HEK293 (cell line): ENCODE results near the gene GPBAR1.

ENCODE experiments used
- BCL11A ChIP-seq: fragments of 450-650 bp; formaldehyde crosslinking; IDR thresholded peaks from 2 replicates; pipeline ENCODE4 v1.5.1; 2016; ENCODE audit warnings: low read depth, missing biosample characterization, missing genetic modification characterization
- KLF8 ChIP-seq: fragments of 450-650 bp; formaldehyde crosslinking; IDR thresholded peaks from 2 replicates; pipeline ENCODE4 v1.5.1; 2016; ENCODE audit warnings: missing biosample characterization, missing genetic modification characterization
- ZBTB21 ChIP-seq: fragments of 450-650 bp; formaldehyde crosslinking; IDR thresholded peaks from 2 replicates; pipeline ENCODE4 v1.5.1; 2017; ENCODE audit warnings: missing biosample characterization, missing genetic modification characterization
- ZBTB48 ChIP-seq: fragments of 450-650 bp; formaldehyde crosslinking; IDR thresholded peaks from 2 replicates; pipeline ENCODE4 v1.5.1; 2016; ENCODE audit warnings: missing biosample characterization, missing genetic modification characterization
- ZFP41 ChIP-seq: fragments of 450-650 bp; formaldehyde crosslinking; IDR thresholded peaks from 2 replicates; pipeline ENCODE4 v1.5.1; 2016; ENCODE audit warnings: missing biosample characterization, missing genetic modification characterization, borderline replicate concordance
- ZNF112 ChIP-seq: fragments of 450-650 bp; formaldehyde crosslinking; IDR thresholded peaks from 2 replicates; pipeline ENCODE4 v1.5.0; 2017; ENCODE audit warnings: missing biosample characterization, missing genetic modification characterization
- ZNF114 ChIP-seq: fragments of 450-650 bp; formaldehyde crosslinking; IDR thresholded peaks from 2 replicates; pipeline ENCODE4 v1.5.0; 2017; ENCODE audit warnings: missing biosample characterization, missing genetic modification characterization
- ZNF132 ChIP-seq: fragments of 450-650 bp; formaldehyde crosslinking; IDR thresholded peaks from 2 replicates; pipeline ENCODE4 v1.5.1; 2017; ENCODE audit warnings: missing biosample characterization, missing genetic modification characterization, borderline replicate concordance
- ZNF391 ChIP-seq: fragments of 450-650 bp; formaldehyde crosslinking; IDR thresholded peaks from 2 replicates; pipeline ENCODE4 v1.5.1; 2016; ENCODE audit warnings: low read depth, missing biosample characterization, missing genetic modification characterization, borderline replicate concordance
- ZNF473 ChIP-seq: fragments of 450-650 bp; formaldehyde crosslinking; IDR thresholded peaks from 2 replicates; pipeline ENCODE4 v1.5.1; 2017; ENCODE audit warnings: missing biosample characterization, missing genetic modification characterization
- ZNF544 ChIP-seq: fragments of 450-650 bp; formaldehyde crosslinking; IDR thresholded peaks from 2 replicates; pipeline ENCODE4 v1.5.0; 2017; ENCODE audit warnings: missing biosample characterization, missing genetic modification characterization
- ZNF558 ChIP-seq: fragments of 450-650 bp; formaldehyde crosslinking; IDR thresholded peaks from 2 replicates; pipeline ENCODE4 v1.5.1; 2016; ENCODE audit warnings: missing biosample characterization, missing genetic modification characterization
- ZNF561 ChIP-seq: fragments of 450-650 bp; IDR thresholded peaks from 2 replicates; pipeline ENCODE4 v1.5.1; 2018; ENCODE audit warnings: missing biosample characterization, missing genetic modification characterization, borderline replicate concordance
- ZNF600 ChIP-seq: fragments of 450-650 bp; formaldehyde crosslinking; IDR thresholded peaks from 2 replicates; pipeline ENCODE4 v1.5.1; 2016; ENCODE audit warnings: missing biosample characterization, missing genetic modification characterization
- ZNF621 ChIP-seq: fragments of 450-650 bp; formaldehyde crosslinking; IDR thresholded peaks from 2 replicates; pipeline ENCODE4 v1.5.1; 2017; ENCODE audit warnings: missing biosample characterization, missing genetic modification characterization
- ZNF629 ChIP-seq: fragments of 450-650 bp; formaldehyde crosslinking; IDR thresholded peaks from 2 replicates; pipeline ENCODE4 v1.5.1; 2017; ENCODE audit warnings: missing biosample characterization, missing genetic modification characterization
- ZNF776 ChIP-seq: fragments of 450-650 bp; formaldehyde crosslinking; IDR thresholded peaks from 2 replicates; pipeline ENCODE4 v1.5.0; 2017; ENCODE audit warnings: missing biosample characterization, missing genetic modification characterization, borderline replicate concordance
- ZNF792 ChIP-seq: fragments of 450-650 bp; formaldehyde crosslinking; IDR thresholded peaks from 2 replicates; pipeline ENCODE4 v1.5.1; 2016; ENCODE audit warnings: missing biosample characterization, missing genetic modification characterization
- TF ChIP-seq, protein P1 (sequence below): fragments of 450-650 bp; formaldehyde crosslinking; IDR thresholded peaks from 2 replicates; pipeline ENCODE4 v1.5.0; 2017; ENCODE audit warnings: missing biosample characterization, missing genetic modification characterization, borderline replicate concordance
- TF ChIP-seq, protein P2 (sequence below): fragments of 450-650 bp; formaldehyde crosslinking; IDR thresholded peaks from 2 replicates; pipeline ENCODE4 v1.5.1; 2016; ENCODE audit warnings: missing biosample characterization, missing genetic modification characterization, borderline replicate concordance
- TF ChIP-seq, protein P3 (sequence below): fragments of 450-650 bp; formaldehyde crosslinking; IDR thresholded peaks from 2 replicates; pipeline ENCODE4 v1.5.1; 2017; ENCODE audit warnings: missing biosample characterization, missing genetic modification characterization
- TF ChIP-seq, protein P4 (sequence below): fragments of 450-650 bp; formaldehyde crosslinking; optimal IDR thresholded peaks from 2 replicates; pipeline ENCODE3; 2016; ENCODE audit warnings: missing biosample characterization, mild to moderate bottlenecking, missing genetic modification characterization

The GPBAR1 gene

DNA sequence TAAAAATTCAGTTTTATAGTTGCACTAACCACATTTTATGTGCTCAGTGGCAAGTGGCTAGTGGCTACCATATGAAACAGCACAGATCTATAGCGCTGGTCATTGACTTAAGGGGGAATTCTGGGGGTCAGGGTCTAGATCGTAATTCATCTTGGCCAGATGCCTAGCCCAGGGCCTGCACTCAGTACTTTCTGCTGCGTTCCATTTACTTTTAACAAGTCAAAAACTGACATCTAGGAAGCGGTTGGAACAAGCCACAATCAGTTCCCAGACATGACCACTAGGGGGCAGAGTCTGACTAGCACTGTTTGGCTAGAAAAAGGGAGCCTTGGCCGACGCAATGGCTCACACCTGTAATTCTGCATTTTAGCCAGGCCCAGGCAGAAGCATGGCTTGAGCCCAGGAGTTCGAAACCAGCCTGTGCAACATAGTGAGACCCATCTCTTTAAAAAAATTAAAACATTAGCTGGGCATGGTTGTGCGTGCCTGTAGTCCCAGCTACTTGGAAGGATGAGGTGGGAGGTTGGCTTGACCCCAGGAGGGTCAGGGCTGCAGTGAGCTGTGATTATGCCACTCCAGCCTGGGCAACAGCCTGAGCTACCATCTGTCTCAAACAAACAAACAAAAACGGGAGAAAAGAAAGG is 40.5 kb downstream of the GPBAR1 start (continued):
- no peak for TF ChIP-seq ZNF600 (tag by site-specific recombination)
- no peak for TF ChIP-seq ZBTB21 (tag by site-specific recombination)
- no peak for TF ChIP-seq ZBTB48 (tag by site-specific recombination)
- TF ChIP-seq KLF8, result no peak
- no peak for TF ChIP-seq ZNF776 (tag by site-specific recombination)
- TF ChIP-seq, protein P1, sequence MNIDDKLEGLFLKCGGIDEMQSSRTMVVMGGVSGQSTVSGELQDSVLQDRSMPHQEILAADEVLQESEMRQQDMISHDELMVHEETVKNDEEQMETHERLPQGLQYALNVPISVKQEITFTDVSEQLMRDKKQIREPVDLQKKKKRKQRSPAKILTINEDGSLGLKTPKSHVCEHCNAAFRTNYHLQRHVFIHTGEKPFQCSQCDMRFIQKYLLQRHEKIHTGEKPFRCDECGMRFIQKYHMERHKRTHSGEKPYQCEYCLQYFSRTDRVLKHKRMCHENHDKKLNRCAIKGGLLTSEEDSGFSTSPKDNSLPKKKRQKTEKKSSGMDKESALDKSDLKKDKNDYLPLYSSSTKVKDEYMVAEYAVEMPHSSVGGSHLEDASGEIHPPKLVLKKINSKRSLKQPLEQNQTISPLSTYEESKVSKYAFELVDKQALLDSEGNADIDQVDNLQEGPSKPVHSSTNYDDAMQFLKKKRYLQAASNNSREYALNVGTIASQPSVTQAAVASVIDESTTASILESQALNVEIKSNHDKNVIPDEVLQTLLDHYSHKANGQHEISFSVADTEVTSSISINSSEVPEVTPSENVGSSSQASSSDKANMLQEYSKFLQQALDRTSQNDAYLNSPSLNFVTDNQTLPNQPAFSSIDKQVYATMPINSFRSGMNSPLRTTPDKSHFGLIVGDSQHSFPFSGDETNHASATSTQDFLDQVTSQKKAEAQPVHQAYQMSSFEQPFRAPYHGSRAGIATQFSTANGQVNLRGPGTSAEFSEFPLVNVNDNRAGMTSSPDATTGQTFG (tag by site-specific recombination), result no peak
- TF ChIP-seq, protein P2, sequence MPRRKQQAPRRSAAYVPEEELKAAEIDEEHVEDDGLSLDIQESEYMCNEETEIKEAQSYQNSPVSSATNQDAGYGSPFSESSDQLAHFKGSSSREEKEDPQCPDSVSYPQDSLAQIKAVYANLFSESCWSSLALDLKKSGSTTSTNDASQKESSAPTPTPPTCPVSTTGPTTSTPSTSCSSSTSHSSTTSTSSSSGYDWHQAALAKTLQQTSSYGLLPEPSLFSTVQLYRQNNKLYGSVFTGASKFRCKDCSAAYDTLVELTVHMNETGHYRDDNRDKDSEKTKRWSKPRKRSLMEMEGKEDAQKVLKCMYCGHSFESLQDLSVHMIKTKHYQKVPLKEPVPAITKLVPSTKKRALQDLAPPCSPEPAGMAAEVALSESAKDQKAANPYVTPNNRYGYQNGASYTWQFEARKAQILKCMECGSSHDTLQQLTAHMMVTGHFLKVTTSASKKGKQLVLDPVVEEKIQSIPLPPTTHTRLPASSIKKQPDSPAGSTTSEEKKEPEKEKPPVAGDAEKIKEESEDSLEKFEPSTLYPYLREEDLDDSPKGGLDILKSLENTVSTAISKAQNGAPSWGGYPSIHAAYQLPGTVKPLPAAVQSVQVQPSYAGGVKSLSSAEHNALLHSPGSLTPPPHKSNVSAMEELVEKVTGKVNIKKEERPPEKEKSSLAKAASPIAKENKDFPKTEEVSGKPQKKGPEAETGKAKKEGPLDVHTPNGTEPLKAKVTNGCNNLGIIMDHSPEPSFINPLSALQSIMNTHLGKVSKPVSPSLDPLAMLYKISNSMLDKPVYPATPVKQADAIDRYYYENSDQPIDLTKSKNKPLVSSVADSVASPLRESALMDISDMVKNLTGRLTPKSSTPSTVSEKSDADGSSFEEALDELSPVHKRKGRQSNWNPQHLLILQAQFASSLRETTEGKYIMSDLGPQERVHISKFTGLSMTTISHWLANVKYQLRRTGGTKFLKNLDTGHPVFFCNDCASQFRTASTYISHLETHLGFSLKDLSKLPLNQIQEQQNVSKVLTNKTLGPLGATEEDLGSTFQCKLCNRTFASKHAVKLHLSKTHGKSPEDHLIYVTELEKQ (tag by site-specific recombination), result no peak
- no peak for TF ChIP-seq ZNF621 (tag by site-specific recombination)
- TF ChIP-seq, protein P3, sequence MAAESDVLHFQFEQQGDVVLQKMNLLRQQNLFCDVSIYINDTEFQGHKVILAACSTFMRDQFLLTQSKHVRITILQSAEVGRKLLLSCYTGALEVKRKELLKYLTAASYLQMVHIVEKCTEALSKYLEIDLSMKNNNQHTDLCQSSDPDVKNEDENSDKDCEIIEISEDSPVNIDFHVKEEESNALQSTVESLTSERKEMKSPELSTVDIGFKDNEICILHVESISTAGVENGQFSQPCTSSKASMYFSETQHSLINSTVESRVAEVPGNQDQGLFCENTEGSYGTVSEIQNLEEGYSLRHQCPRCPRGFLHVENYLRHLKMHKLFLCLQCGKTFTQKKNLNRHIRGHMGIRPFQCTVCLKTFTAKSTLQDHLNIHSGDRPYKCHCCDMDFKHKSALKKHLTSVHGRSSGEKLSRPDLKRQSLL (tag by site-specific recombination), result no peak
- peak; percentile 21; the same call in 1 of the 2 replicates for TF ChIP-seq ZNF391 (tag by site-specific recombination)
- TF ChIP-seq ZNF558 (tag by site-specific recombination), result no peak
- TF ChIP-seq ZNF473 (tag by site-specific recombination), result no peak
- TF ChIP-seq ZNF792, result no peak
- no peak for TF ChIP-seq ZNF112 (tag by site-specific recombination)
- no peak for TF ChIP-seq ZFP41 (tag by site-specific recombination)
- no peak for TF ChIP-seq ZNF629
- TF ChIP-seq ZNF114 (tag by site-specific recombination), result no peak
- no peak for TF ChIP-seq BCL11A
- TF ChIP-seq ZNF561 (tag by site-specific recombination), result 0 out of 2 replicates have a peak, but pooled peaks have one; percentile 35
- TF ChIP-seq ZNF544 (tag by site-specific recombination), result no peak
- TF ChIP-seq, protein P4, sequence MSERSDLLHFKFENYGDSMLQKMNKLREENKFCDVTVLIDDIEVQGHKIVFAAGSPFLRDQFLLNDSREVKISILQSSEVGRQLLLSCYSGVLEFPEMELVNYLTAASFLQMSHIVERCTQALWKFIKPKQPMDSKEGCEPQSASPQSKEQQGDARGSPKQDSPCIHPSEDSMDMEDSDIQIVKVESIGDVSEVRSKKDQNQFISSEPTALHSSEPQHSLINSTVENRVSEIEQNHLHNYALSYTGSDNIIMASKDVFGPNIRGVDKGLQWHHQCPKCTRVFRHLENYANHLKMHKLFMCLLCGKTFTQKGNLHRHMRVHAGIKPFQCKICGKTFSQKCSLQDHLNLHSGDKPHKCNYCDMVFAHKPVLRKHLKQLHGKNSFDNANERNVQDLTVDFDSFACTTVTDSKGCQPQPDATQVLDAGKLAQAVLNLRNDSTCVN (tag by site-specific recombination), result no peak
- TF ChIP-seq ZNF132 (tag by site-specific recombination), result no peak
